ENCODE measurements around the gene TRMT112. TPM values are rescaled to one million over a fixed set of nuclear protein-coding genes. Genes with fewer than 3 reads are reported as not detected.
"Not testable (repeated sequence)": the region's sequence is repeated elsewhere in the genome, so short reads cannot be mapped to it uniquely, and the experiment has no call there.

Gene TRMT112
- total RNA-seq, 2 donors from 2014 or later: 145 to 154 TPM

DNA sequence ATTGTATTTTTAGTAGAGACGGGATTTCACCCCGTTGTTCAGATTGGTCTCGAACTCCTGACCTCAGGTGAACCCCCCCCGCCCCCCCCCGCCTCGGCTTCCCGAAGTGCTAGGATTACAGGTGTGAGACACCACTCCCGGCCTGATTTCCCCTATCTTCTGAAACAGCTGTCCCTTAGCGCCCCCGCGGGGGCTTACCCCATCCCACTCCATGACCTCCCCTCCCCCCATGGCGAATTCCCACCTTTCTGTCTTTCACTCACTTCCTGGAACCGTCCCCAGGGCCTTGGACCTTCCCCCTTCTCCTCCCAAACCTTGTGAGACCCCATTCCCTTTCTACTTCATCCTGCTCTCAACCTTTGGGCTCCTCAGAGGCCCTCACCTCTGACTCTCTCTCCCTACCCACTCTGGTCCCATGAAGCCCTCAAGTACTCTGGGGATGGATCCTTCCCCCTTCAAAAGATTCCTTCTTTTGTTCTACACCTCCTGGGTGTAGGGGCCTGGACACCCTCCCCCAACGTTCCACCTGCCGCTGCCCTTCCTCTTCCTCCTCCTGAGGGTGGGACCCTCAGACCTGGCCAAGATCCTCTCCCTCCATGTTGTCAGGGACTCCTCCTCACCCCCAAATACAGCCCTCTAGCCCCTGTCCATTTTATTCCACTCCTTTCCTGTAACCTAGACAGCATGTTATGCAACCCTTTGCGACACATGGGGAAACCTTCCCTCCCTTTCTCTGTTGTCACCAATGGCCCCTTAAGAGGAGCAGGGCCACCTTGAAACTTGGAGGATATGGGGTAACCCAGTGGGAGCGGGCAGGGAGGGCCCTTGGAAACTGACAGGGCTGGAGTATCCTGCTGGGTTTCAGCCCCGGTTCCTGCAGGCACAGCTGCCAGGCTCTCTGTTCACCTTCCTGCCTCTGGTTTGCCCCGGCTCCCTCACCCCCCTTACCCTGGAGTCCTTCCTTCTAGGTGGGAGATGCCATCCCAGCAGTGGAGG, 1.7 kb upstream of the TRMT112 start:
- H3K27me3 Mint-ChIP-seq (ENCODE audit: low read depth): no peaks in the 10 kb centered on the region

GRCh38 chr11:64317961-64318765, 804 bp upstream of the TRMT112 start, which contains the start of gene PRDX5:
TSS of gene PRDX5 (plus strand) at chr11:64318121. CDS start at chr11:64318216, 95 bp downstream.
- Mint-ChIP-seq H3K9me3 (no peaks in the 10 kb centered on the region), H3K27me3 (ENCODE audit: low read depth) (no peaks in the 10 kb centered on the region), H3K27ac (peak within 1 kb of the TSS; percentile 98), H3K4me1 (ENCODE audit: low read depth) (peaks cover 61% of the 10 kb centered on the region), H3K4me3 (peak within 1 kb of the TSS; percentile 88 to 92), H3K36me3 (ENCODE audit: insufficient read depth in 2 of 2) (peaks cover 9% of the 10 kb centered on the region in 2 donors)
- DNase-seq: peak; percentile 96 to 97
- ATAC-seq (replicated peaks in 1 of 2): peak; percentile 80 to 81

More for the DNA sequence above, 1.7 kb upstream of the TRMT112 start:
- ATAC-seq (replicated peaks in 1 of 2) (no peak), DNase-seq (no peak)
- Mint-ChIP-seq H3K9me3 (no peaks in the 10 kb centered on the region), H3K4me3 (peak overlapping the region; percentile 88 to 92), H3K27ac (peak overlapping the region; percentile 98), H3K4me1 (ENCODE audit: low read depth) (peaks cover 59% of the 10 kb centered on the region), H3K36me3 (ENCODE audit: insufficient read depth in 2 of 2) (peaks cover 9% of the 10 kb centered on the region in 2 donors)

DNA sequence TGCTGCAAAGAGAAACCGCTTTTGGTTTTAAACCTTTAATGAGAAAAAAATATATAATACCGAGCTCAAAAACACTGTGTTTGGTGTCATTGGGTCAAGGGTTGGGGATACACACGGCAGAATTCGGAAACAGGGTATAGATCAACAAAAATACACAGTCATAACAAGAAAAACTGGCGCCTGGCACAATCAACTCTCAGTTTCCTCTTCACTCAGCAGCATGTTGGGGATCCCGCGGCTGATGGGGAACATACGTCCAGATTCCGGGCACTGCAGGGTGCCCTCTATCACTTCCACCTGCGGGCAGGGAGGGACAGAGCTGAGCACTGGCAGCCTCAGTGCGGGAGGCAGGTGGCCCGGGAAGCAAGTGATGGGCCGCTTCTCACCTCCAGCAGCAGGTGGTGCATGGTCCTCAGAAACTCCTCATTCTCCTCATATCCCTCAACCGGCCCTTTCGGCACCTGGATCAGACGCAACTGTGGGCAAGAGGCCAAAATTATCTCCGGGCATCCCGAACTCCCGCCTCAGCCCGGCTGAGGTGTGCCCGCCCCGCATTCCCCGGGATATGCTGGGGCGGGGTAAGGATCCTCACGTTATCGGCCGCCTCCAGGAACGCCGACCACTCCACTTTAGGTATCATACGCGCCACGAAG, 561 bp downstream of the TRMT112 start:
- ATAC-seq (replicated peaks in 1 of 2) (peak; percentile 14 to 33), DNase-seq (peak; percentile 45 to 47)
- peaks cover 69% of the 10 kb centered on the region for H3K4me1 Mint-ChIP-seq (ENCODE audit: low read depth)
- H3K9me3 Mint-ChIP-seq: no peaks in the 10 kb centered on the region
- H3K27me3 Mint-ChIP-seq (ENCODE audit: low read depth): no peaks in the 10 kb centered on the region
- H3K36me3 Mint-ChIP-seq (ENCODE audit: insufficient read depth in 2 of 2): peaks cover 9% of the 10 kb centered on the region in 2 donors
- H3K27ac Mint-ChIP-seq: peak overlapping the region; percentile 98
- H3K4me3 Mint-ChIP-seq: peak overlapping the region; percentile 88 to 92

DNA sequence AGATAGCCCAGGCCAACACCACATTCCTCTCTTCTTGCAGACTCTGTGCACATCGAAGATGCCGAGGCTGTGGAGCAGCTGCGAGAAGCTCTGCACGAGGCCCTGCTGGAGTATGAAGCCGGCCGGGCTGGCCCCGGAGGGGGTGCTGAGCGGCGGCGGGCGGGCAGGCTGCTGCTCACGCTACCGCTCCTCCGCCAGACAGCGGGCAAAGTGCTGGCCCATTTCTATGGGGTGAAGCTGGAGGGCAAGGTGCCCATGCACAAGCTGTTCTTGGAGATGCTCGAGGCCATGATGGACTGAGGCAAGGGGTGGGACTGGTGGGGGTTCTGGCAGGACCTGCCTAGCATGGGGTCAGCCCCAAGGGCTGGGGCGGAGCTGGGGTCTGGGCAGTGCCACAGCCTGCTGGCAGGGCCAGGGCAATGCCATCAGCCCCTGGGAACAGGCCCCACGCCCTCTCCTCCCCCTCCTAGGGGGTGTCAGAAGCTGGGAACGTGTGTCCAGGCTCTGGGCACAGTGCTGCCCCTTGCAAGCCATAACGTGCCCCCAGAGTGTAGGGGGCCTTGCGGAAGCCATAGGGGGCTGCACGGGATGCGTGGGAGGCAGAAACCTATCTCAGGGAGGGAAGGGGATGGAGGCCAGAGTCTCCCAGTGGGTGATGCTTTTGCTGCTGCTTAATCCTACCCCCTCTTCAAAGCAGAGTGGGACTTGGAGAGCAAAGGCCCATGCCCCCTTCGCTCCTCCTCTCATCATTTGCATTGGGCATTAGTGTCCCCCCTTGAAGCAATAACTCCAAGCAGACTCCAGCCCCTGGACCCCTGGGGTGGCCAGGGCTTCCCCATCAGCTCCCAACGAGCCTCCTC, 1.5 kb downstream of the TRMT112 start:
- peak overlapping the region; percentile 98 for H3K27ac Mint-ChIP-seq
- H3K27me3 Mint-ChIP-seq (ENCODE audit: low read depth); DNase-seq; ATAC-seq (replicated peaks in 1 of 2); H3K36me3 Mint-ChIP-seq (ENCODE audit: insufficient read depth in 2 of 2); H3K9me3 Mint-ChIP-seq: not testable (repeated sequence)
- H3K4me3 Mint-ChIP-seq: peak overlapping the region; percentile 88 to 92
- peaks cover 60% of the 10 kb centered on the region for H3K4me1 Mint-ChIP-seq (ENCODE audit: low read depth)

DNA sequence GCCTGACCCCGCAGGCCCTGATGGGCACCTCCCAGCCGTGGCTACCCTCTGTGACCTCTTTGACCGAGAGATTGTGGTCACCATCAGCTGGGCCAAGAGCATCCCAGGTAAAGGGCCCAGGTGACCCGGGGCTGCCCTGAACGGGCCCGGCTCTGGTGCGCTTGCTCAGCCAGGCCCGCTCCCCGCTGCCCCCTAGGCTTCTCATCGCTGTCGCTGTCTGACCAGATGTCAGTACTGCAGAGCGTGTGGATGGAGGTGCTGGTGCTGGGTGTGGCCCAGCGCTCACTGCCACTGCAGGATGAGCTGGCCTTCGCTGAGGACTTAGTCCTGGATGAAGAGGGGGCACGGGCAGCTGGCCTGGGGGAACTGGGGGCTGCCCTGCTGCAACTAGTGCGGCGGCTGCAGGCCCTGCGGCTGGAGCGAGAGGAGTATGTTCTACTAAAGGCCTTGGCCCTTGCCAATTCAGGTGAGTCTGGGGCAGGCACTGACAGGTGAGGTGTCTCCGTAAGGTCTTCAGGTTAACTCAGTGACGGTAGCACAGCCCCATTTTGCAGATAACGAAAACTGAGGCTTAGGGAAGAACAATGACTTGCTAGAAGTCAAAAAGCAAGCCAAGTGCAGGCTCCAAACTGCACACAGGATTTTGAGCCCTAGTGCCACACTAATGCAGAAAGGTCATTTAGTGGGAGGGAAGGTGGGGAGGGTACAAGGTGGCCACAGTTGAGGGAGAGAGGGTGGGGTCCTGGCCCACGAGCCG, 2.4 kb downstream of the TRMT112 start:
- H3K4me1 Mint-ChIP-seq (ENCODE audit: low read depth): peaks cover 54% of the 10 kb centered on the region
- H3K27me3 Mint-ChIP-seq (ENCODE audit: low read depth): no peaks in the 10 kb centered on the region
- H3K27ac Mint-ChIP-seq: no peak overlapping the region
- DNase-seq: no peak
- no peaks in the 10 kb centered on the region for H3K9me3 Mint-ChIP-seq
- no peak for ATAC-seq (replicated peaks in 1 of 2)
- peak overlapping the region in 1 of 2 donors; percentile 11 for H3K4me3 Mint-ChIP-seq
- H3K36me3 Mint-ChIP-seq (ENCODE audit: insufficient read depth in 2 of 2): peaks cover 7% of the 10 kb centered on the region in 2 donors

DNA sequence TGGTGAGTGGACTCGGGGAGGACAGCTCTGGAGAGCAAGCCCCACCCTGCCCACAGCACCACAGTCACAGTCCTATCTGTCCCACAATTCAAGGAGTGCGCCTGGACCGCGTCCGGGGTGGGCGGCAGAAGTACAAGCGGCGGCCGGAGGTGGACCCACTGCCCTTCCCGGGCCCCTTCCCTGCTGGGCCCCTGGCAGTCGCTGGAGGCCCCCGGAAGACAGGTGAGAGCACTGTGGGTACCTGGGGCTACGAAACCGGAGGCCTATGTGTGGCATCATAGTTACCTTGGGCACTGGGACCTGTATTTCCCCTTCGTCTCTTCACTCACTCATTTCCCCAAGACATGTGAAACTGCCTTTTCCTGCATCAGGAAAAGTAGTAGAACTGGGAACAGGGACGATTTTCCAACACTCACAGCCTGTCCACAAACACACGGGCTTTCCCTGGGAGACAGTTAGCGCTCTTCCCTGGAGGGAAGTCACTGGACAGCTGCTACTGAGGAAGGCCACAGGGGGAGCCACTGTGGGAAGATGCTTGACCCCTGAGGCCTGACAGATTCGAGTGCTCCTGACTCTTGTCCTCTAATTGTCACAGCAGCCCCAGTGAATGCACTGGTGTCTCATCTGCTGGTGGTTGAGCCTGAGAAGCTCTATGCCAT, 3.1 kb downstream of the TRMT112 start:
- ATAC-seq (replicated peaks in 1 of 2): no peak
- Mint-ChIP-seq H3K27ac (no peak overlapping the region), H3K4me3 (no peak overlapping the region)

GRCh38 chr11:64313491-64314145, 3.7 kb downstream of the TRMT112 start:
- ATAC-seq (replicated peaks in 1 of 2) (no peak), DNase-seq (no peak)
- no peak overlapping the region for H3K4me3 Mint-ChIP-seq
- H3K27me3 Mint-ChIP-seq (ENCODE audit: low read depth): no peaks in the 10 kb centered on the region
- H3K4me1 Mint-ChIP-seq (ENCODE audit: low read depth): peaks cover 44% of the 10 kb centered on the region
- no peaks in the 10 kb centered on the region for H3K9me3 Mint-ChIP-seq
- peaks cover 2 to 4% of the 10 kb centered on the region in 2 donors for H3K36me3 Mint-ChIP-seq (ENCODE audit: insufficient read depth in 2 of 2)
- no peak overlapping the region for H3K27ac Mint-ChIP-seq

More for the DNA sequence above, 3.1 kb downstream of the TRMT112 start:
- Mint-ChIP-seq H3K4me1 (ENCODE audit: low read depth) (peaks cover 49% of the 10 kb centered on the region), H3K9me3 (no peaks in the 10 kb centered on the region), H3K36me3 (ENCODE audit: insufficient read depth in 2 of 2) (peaks cover 7% of the 10 kb centered on the region in 2 donors), H3K27me3 (ENCODE audit: low read depth) (no peaks in the 10 kb centered on the region)
- no peak for DNase-seq

GRCh38 chr11:64312947-64313346, 4.4 kb downstream of the TRMT112 start:
- H3K4me3 Mint-ChIP-seq: no peak overlapping the region
- H3K9me3 Mint-ChIP-seq: no peaks in the 10 kb centered on the region
- H3K36me3 Mint-ChIP-seq (ENCODE audit: insufficient read depth in 2 of 2): peaks cover 0 to 2% of the 10 kb centered on the region in 2 donors
- DNase-seq (no peak), ATAC-seq (replicated peaks in 1 of 2) (no peak)
- peaks cover 42% of the 10 kb centered on the region for H3K4me1 Mint-ChIP-seq (ENCODE audit: low read depth)
- H3K27me3 Mint-ChIP-seq (ENCODE audit: low read depth): no peaks in the 10 kb centered on the region
- peak overlapping the region; percentile 36 for H3K27ac Mint-ChIP-seq

- H3K27ac Mint-ChIP-seq: peak overlapping the region; percentile 61
- not testable (repeated sequence) for H3K9me3 Mint-ChIP-seq; DNase-seq; H3K27me3 Mint-ChIP-seq (ENCODE audit: low read depth); ATAC-seq (replicated peaks in 1 of 2); H3K36me3 Mint-ChIP-seq (ENCODE audit: insufficient read depth in 2 of 2)
- H3K4me3 Mint-ChIP-seq: peak overlapping the region; percentile 50 to 100
- H3K4me1 Mint-ChIP-seq (ENCODE audit: low read depth): peaks cover 47% of the 10 kb centered on the region
Measured at GRCh38 chr11:64307795-64308194, 9.6 kb downstream of the TRMT112 start.

DNA sequence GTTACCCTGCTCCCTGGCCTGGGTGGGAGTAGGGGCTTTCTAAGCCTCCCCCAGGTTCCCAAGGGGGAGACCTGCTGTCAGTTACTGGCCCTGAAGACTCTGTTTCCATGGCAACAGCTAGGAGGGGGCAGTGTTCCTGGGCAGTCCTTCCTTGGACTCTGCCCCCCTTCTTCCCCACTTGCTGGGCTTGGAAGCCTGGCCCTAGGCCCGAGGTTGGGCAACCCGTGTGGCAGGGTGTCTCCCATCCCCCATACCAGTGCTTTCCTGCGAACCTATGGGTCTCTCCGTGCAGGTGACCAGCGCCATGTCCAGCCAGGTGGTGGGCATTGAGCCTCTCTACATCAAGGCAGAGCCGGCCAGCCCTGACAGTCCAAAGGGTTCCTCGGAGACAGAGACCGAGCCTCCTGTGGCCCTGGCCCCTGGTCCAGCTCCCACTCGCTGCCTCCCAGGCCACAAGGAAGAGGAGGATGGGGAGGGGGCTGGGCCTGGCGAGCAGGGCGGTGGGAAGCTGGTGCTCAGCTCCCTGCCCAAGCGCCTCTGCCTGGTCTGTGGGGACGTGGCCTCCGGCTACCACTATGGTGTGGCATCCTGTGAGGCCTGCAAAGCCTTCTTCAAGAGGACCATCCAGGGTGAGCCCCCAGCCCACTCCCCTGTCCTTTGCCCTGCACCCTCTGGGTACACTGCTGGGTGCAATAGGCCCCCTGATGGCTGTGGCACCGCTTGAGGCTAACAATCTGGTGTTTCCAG, 10.3 kb downstream of the TRMT112 start:
- Mint-ChIP-seq H3K9me3 (no peaks in the 10 kb centered on the region), H3K27me3 (ENCODE audit: low read depth) (peaks cover under 1% of the 10 kb centered on the region), H3K4me1 (ENCODE audit: low read depth) (peaks cover 42% of the 10 kb centered on the region), H3K27ac (no peak overlapping the region), H3K4me3 (peak overlapping the region; percentile 93 to 100), H3K36me3 (ENCODE audit: insufficient read depth in 2 of 2) (peaks cover 0 to 10% of the 10 kb centered on the region in 2 donors)
- ATAC-seq (replicated peaks in 1 of 2) (no peak), DNase-seq (no peak)

Data from activated T-cell treated with anti-CD3 and anti-CD28 coated beads, Interleukin-2, amount 50 U/mL, for 72 hours (primary cell).